Measurements from ENCODE around the gene PRKCB.

PRKCB gene

GRCh38 chr16:23857256-23857880 lies 21.6 kb downstream of the PRKCB start:
- H3K4me1 ChIP-seq (ENCODE audit: insufficient read depth, poor library complexity, severe bottlenecking) = no peaks in the 10 kb centered on the region

GRCh38 chr16:23857881-23858269 lies 22.1 kb downstream of the PRKCB start:
- Histone ChIP-seq H3K9me3 (ENCODE audit: severe bottlenecking) (no peaks in the 10 kb centered on the region), H3K36me3 (ENCODE audit: low read depth) (no peaks in the 10 kb centered on the region), H3K27me3 (ENCODE audit: insufficient read depth, poor library complexity, severe bottlenecking) (no peaks in the 10 kb centered on the region), H3K4me1 (ENCODE audit: insufficient read depth, poor library complexity, severe bottlenecking) (no peaks in the 10 kb centered on the region), H3K4me3 (ENCODE audit: severe bottlenecking) (no peak overlapping the region), H3K27ac (ENCODE audit: poor library complexity, severe bottlenecking) (no peak overlapping the region)
- TF ChIP-seq CTCF (IDR thresholded peaks at IDR 0.05; ENCODE audit: poor library complexity, severe bottlenecking) = no peak
- ATAC-seq (ENCODE audit: low read depth) = no peak
- no peak for DNase-seq (ENCODE audit: low spot score)

More at GRCh38 chr16:23857256-23857880, 21.6 kb downstream of the PRKCB start:
- DNase-seq (ENCODE audit: low spot score) (no peak), ATAC-seq (ENCODE audit: low read depth) (no peak)
- TF ChIP-seq CTCF (IDR thresholded peaks at IDR 0.05; ENCODE audit: poor library complexity, severe bottlenecking) = no peak
- no peaks in the 10 kb centered on the region for H3K36me3 ChIP-seq (ENCODE audit: low read depth)
- no peak overlapping the region for H3K27ac ChIP-seq (ENCODE audit: poor library complexity, severe bottlenecking)
- H3K27me3 ChIP-seq (ENCODE audit: insufficient read depth, poor library complexity, severe bottlenecking) = no peaks in the 10 kb centered on the region
- no peaks in the 10 kb centered on the region for H3K9me3 ChIP-seq (ENCODE audit: severe bottlenecking)
- H3K4me3 ChIP-seq (ENCODE audit: severe bottlenecking) = no peak overlapping the region

GRCh38 chr16:23858542-23858941 lies 22.8 kb downstream of the PRKCB start:
- no peaks in the 10 kb centered on the region for H3K4me1 ChIP-seq (ENCODE audit: insufficient read depth, poor library complexity, severe bottlenecking)
- no peaks in the 10 kb centered on the region for H3K9me3 ChIP-seq (ENCODE audit: severe bottlenecking)
- H3K27me3 ChIP-seq (ENCODE audit: insufficient read depth, poor library complexity, severe bottlenecking) = peaks cover 2% of the 10 kb centered on the region
- H3K4me3 ChIP-seq (ENCODE audit: severe bottlenecking) = no peak overlapping the region
- peak; percentile 36; the same call in 1 of the 3 replicates for ATAC-seq (ENCODE audit: low read depth)
- DNase-seq (ENCODE audit: low spot score) = no peak
- H3K27ac ChIP-seq (ENCODE audit: poor library complexity, severe bottlenecking) = no peak overlapping the region
- TF ChIP-seq CTCF (IDR thresholded peaks at IDR 0.05; ENCODE audit: poor library complexity, severe bottlenecking) = no peak
- no peaks in the 10 kb centered on the region for H3K36me3 ChIP-seq (ENCODE audit: low read depth)

GRCh38 chr16:23859713-23860269 lies 24.0 kb downstream of the PRKCB start:
- peaks cover 9% of the 10 kb centered on the region for H3K27me3 ChIP-seq (ENCODE audit: insufficient read depth, poor library complexity, severe bottlenecking)
- H3K4me1 ChIP-seq (ENCODE audit: insufficient read depth, poor library complexity, severe bottlenecking) = no peaks in the 10 kb centered on the region
- ATAC-seq (ENCODE audit: low read depth) (no peak), DNase-seq (ENCODE audit: low spot score) (no peak)
- H3K27ac ChIP-seq (ENCODE audit: poor library complexity, severe bottlenecking) = no peak overlapping the region
- H3K36me3 ChIP-seq (ENCODE audit: low read depth) = no peaks in the 10 kb centered on the region
- TF ChIP-seq CTCF (IDR thresholded peaks at IDR 0.05; ENCODE audit: poor library complexity, severe bottlenecking) = no peak
- no peaks in the 10 kb centered on the region for H3K9me3 ChIP-seq (ENCODE audit: severe bottlenecking)
- no peak overlapping the region for H3K4me3 ChIP-seq (ENCODE audit: severe bottlenecking)

- H3K4me3 ChIP-seq (ENCODE audit: severe bottlenecking) = no peak overlapping the region
These were observed 26.1 kb downstream of the PRKCB start for GRCh38 chr16:23861874-23862273.

More at GRCh38 chr16:23861874-23862273, 26.1 kb downstream of the PRKCB start:
- no peaks in the 10 kb centered on the region for H3K9me3 ChIP-seq (ENCODE audit: severe bottlenecking)
- H3K36me3 ChIP-seq (ENCODE audit: low read depth) = no peaks in the 10 kb centered on the region
- ATAC-seq (ENCODE audit: low read depth) = no peak
- no peak overlapping the region for H3K27ac ChIP-seq (ENCODE audit: poor library complexity, severe bottlenecking)
- no peak for TF ChIP-seq CTCF (IDR thresholded peaks at IDR 0.05; ENCODE audit: poor library complexity, severe bottlenecking)
- H3K4me1 ChIP-seq (ENCODE audit: insufficient read depth, poor library complexity, severe bottlenecking) = no peaks in the 10 kb centered on the region
- no peak for DNase-seq (ENCODE audit: low spot score)
- peaks cover 13% of the 10 kb centered on the region for H3K27me3 ChIP-seq (ENCODE audit: insufficient read depth, poor library complexity, severe bottlenecking)

Data from RWPE2 (cell line).